T-helper 2 cell treated with Interferon-gamma antibody and Interleukin-4, amounts not matched to agents 5 μg/mL and 100 μg/mL, for 36 hours (primary cell): ENCODE measurements around the gene ZNF469.

Source experiments
- DNase-seq: peaks from one replicate; pipeline ENCODE4 v3.0.0; 2021; ENCODE audit warnings: low spot score
- H3K27ac Mint-ChIP-seq: one replicate; pipeline ENCODE4 v1.8.0; 2021; ENCODE audit warnings: mild to moderate bottlenecking, mixed read lengths
- H3K27me3 Mint-ChIP-seq: one replicate; pipeline ENCODE4 v1.8.0; 2021; ENCODE audit warnings: low read depth, mixed read lengths
- H3K36me3 Mint-ChIP-seq: one replicate; pipeline ENCODE4 v1.8.0; 2021; ENCODE audit warnings: low read depth, mixed read lengths
- H3K4me1 Mint-ChIP-seq: one replicate; pipeline ENCODE4 v1.8.0; 2021; ENCODE audit warnings: low read depth, mixed read lengths
- H3K4me3 Mint-ChIP-seq: one replicate; pipeline ENCODE4 v1.8.0; 2022; ENCODE audit warnings: mild to moderate bottlenecking, moderate library complexity, mixed read lengths
- H3K9me3 Mint-ChIP-seq: one replicate; pipeline ENCODE4 v1.8.0; 2021; ENCODE audit warnings: mixed read lengths

Gene ZNF469

GRCh38 chr16:88384222-88385111, 1.7 kb downstream of the ZNF469 start:
- no peak overlapping the region for H3K27ac Mint-ChIP-seq

DNA sequence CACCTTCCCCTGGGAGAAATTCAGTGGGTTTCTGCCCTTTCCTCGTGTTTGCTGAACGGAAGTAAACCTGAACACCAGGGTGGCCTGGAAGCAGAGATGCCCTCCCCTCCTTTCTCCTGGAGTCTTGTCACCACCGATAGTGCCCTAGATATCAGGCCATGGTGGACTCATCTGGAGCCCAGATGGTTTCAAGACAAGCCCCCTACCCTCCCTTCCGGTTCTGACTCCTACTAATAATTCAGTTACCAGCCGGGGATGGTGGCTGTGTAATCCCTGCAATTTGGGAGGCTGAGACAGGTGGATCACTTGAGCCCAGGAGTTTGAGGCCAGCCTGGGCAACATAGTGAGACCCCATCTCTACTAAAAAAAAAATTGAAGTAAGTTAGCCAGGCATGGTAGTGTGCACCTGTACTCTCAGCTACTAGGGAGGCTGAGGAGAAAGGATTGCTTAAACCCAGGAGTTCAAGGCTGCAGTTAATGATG, 2.4 kb downstream of the ZNF469 start:
- no peaks in the 10 kb centered on the region for H3K4me1 Mint-ChIP-seq
- no peak for DNase-seq
- H3K9me3 Mint-ChIP-seq: no peaks in the 10 kb centered on the region
- peaks cover 29% of the 10 kb centered on the region for H3K27me3 Mint-ChIP-seq
- no peak overlapping the region for H3K4me3 Mint-ChIP-seq
- no peak overlapping the region for H3K27ac Mint-ChIP-seq
- H3K36me3 Mint-ChIP-seq: no peaks in the 10 kb centered on the region

More at GRCh38 chr16:88384222-88385111, 1.7 kb downstream of the ZNF469 start:
- Mint-ChIP-seq H3K4me3 (no peak overlapping the region), H3K9me3 (no peaks in the 10 kb centered on the region), H3K27me3 (peaks cover 29% of the 10 kb centered on the region), H3K4me1 (no peaks in the 10 kb centered on the region), H3K36me3 (no peaks in the 10 kb centered on the region)
- no peak for DNase-seq

DNA sequence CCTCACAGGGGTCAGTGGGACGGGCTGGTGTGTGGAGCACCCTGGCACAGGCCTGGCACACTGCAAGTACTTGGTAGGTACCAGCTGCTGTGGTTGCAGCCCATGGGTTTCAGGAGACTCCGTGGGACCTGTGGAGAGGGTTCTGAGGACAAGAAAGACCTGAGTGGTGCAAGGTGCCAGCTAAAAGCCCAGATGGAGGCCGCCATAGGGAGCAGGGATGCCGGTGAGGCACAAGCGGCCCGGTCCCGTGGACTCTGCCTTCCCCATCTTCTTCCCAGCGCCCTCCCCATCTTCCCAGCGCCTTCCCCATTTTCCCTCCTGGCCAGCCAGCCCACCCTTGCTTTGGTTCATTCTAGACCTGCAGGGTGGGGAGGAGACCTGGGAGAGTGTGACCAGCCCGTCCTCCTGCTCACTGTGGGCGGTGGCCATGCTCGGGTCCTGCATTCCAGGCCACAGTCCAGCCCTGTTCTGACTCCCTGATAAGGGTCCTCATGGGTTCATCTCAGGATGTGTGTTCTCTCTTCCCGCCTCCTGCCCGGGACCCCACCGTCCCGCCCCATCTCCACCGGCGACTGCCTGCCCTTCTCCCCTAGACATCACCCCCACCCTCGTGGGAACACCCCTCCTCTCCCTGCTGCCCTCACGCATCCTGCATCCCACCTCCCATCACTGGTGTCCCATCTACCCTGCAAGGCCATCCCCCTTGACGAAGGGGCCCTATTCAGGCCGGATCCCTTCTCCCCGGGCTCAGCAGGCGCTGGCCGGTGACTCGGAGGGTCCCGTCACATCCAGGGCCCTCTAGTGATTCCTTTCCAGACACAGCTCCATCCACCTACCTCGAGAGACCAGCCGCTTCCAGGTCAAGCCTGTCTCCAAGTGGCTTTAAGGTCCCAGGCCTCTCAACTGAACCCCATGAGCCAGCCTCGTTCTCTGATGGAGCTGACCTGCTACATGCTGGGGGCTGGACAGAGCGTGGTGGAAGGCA, 3.4 kb downstream of the ZNF469 start:
- Mint-ChIP-seq H3K27ac (no peak overlapping the region), H3K36me3 (no peaks in the 10 kb centered on the region), H3K27me3 (peaks cover 29% of the 10 kb centered on the region), H3K4me3 (no peak overlapping the region), H3K9me3 (no peaks in the 10 kb centered on the region), H3K4me1 (no peaks in the 10 kb centered on the region)
- no peak for DNase-seq

DNA sequence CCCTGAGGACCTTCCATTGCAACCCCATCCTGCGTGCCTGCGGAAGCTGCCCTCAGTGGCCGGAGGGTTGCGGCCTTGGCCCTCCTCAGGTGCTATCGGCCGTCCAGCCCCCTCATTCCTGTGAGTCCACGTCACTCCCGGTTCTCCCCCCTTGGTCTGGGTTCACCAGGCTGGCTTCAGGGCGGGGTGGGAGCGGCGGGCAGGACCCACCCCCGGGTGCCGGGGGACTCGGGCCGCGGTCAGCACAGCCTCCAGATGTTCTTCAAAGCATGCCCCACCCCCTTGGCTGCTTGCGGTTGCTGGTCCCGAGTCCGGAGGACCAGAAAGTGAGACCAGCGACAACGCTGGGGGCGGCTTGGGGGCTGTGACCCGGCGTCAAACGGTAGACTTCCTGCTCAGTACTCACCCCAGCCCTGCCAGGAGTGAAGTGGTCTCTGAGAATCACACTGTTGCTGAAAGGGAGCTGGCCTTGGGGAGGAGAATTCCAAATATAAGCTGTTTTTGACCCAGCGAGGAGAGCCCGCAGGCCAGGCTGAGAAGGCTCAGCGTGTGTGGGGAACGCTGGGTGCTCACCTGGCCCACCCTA, 4.5 kb downstream of the ZNF469 start:
- no peak overlapping the region for H3K4me3 Mint-ChIP-seq
- peaks cover 26% of the 10 kb centered on the region for H3K27me3 Mint-ChIP-seq
- no peak overlapping the region for H3K27ac Mint-ChIP-seq
- no peaks in the 10 kb centered on the region for H3K4me1 Mint-ChIP-seq
- no peak for DNase-seq
- no peaks in the 10 kb centered on the region for H3K36me3 Mint-ChIP-seq
- no peaks in the 10 kb centered on the region for H3K9me3 Mint-ChIP-seq

GRCh38 chr16:88387941-88388627, 5.3 kb downstream of the ZNF469 start:
- Mint-ChIP-seq H3K4me3 (no peak overlapping the region), H3K36me3 (no peaks in the 10 kb centered on the region), H3K4me1 (no peaks in the 10 kb centered on the region), H3K27ac (no peak overlapping the region), H3K9me3 (no peaks in the 10 kb centered on the region), H3K27me3 (peaks cover 21% of the 10 kb centered on the region)
- DNase-seq: no peak

GRCh38 chr16:88389191-88389590, 6.4 kb downstream of the ZNF469 start:
- peaks cover 18% of the 10 kb centered on the region for H3K27me3 Mint-ChIP-seq
- H3K4me3 Mint-ChIP-seq: no peak overlapping the region
- H3K9me3 Mint-ChIP-seq: no peaks in the 10 kb centered on the region
- no peak for DNase-seq
- no peaks in the 10 kb centered on the region for H3K4me1 Mint-ChIP-seq
- H3K36me3 Mint-ChIP-seq: no peaks in the 10 kb centered on the region
- no peak overlapping the region for H3K27ac Mint-ChIP-seq

GRCh38 chr16:88389621-88390160, 6.9 kb downstream of the ZNF469 start:
- H3K4me3 Mint-ChIP-seq: no peak overlapping the region
- no peaks in the 10 kb centered on the region for H3K9me3 Mint-ChIP-seq
- peaks cover 13% of the 10 kb centered on the region for H3K27me3 Mint-ChIP-seq
- no peak for DNase-seq
- no peaks in the 10 kb centered on the region for H3K36me3 Mint-ChIP-seq
- H3K27ac Mint-ChIP-seq: no peak overlapping the region
- no peaks in the 10 kb centered on the region for H3K4me1 Mint-ChIP-seq

DNA sequence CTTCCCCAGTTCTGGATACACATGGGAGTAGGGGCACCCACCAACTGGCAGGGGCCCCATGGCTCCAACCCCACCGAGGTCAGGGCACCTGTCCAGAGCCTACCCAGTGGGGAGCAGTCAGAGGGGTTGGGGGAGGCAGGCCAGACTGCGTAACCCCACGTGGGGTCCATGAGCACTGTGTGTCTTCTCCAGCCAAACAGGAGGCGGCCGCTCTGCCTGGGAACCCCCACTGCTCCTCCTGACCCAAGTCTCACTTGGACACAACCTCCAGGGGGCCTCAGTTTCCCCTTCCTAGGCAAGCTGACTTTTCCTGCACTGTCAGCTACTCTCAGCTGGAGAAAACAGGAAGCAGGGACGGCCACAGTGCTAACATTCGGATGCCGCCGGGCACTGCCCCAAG, 7.5 kb downstream of the ZNF469 start:
- Mint-ChIP-seq H3K4me3 (no peak overlapping the region), H3K9me3 (no peaks in the 10 kb centered on the region), H3K27me3 (peaks cover 7% of the 10 kb centered on the region), H3K36me3 (no peaks in the 10 kb centered on the region), H3K4me1 (no peaks in the 10 kb centered on the region), H3K27ac (no peak overlapping the region)
- no peak for DNase-seq

DNA sequence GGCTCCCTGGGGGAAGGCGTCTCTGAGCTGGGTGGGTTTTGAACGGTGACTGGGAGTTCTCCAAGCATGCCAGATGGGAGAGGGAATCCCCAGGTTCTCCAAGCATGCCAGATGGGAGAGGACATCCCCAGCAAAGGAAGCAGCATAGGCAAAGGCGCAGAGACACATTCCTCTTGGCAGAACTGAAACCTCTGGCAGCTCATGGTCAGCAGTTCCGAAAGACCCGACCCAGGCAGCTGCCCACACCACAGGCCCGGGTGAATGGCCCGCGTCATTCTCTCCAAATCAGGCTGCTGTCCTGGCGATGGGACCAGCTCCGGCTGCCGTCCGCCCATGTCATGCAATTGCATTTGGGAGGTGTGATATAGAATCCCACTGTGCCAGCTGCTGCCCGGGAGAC, 8.0 kb downstream of the ZNF469 start:
- Mint-ChIP-seq H3K9me3 (no peaks in the 10 kb centered on the region), H3K27me3 (peaks cover 3% of the 10 kb centered on the region), H3K27ac (no peak overlapping the region), H3K4me1 (no peaks in the 10 kb centered on the region), H3K4me3 (no peak overlapping the region), H3K36me3 (no peaks in the 10 kb centered on the region)
- no peak for DNase-seq

GRCh38 chr16:88391144-88391850, 8.5 kb downstream of the ZNF469 start:
- no peak overlapping the region for H3K4me3 Mint-ChIP-seq
- no peaks in the 10 kb centered on the region for H3K36me3 Mint-ChIP-seq
- H3K27me3 Mint-ChIP-seq: peaks cover 2% of the 10 kb centered on the region
- no peak overlapping the region for H3K27ac Mint-ChIP-seq
- DNase-seq: no peak
- no peaks in the 10 kb centered on the region for H3K9me3 Mint-ChIP-seq
- H3K4me1 Mint-ChIP-seq: no peaks in the 10 kb centered on the region

- Mint-ChIP-seq H3K36me3 (no peaks in the 10 kb centered on the region), H3K4me3 (no peak overlapping the region), H3K4me1 (no peaks in the 10 kb centered on the region), H3K9me3 (no peaks in the 10 kb centered on the region), H3K27ac (no peak overlapping the region), H3K27me3 (no peaks in the 10 kb centered on the region)
- DNase-seq: no peak
Measured at GRCh38 chr16:88392111-88392510, 9.4 kb downstream of the ZNF469 start.

DNA sequence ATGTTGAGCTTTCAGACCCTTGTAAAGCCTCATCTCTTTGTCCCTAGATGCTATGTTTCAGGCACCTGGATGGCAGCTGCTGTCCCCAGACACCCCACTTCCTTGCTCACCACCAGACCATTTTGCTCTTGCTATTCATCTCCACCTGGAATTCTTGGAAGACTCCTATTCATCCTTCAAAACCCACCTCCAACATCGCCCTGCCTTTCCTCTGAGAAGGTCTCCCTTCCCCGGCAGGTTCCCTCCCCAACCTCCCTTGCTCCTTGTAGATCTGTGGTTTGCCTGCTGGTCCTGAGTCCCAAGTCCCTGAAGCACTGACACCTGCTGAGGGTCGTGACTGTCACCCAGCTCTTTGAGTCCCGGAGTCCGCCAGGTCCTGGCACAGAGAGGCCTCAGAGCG, 9.9 kb downstream of the ZNF469 start:
- H3K9me3 Mint-ChIP-seq: no peaks in the 10 kb centered on the region
- H3K4me3 Mint-ChIP-seq: no peak overlapping the region
- no peaks in the 10 kb centered on the region for H3K27me3 Mint-ChIP-seq
- H3K4me1 Mint-ChIP-seq: no peaks in the 10 kb centered on the region
- H3K27ac Mint-ChIP-seq: no peak overlapping the region
- DNase-seq: no peak
- H3K36me3 Mint-ChIP-seq: no peaks in the 10 kb centered on the region

DNA sequence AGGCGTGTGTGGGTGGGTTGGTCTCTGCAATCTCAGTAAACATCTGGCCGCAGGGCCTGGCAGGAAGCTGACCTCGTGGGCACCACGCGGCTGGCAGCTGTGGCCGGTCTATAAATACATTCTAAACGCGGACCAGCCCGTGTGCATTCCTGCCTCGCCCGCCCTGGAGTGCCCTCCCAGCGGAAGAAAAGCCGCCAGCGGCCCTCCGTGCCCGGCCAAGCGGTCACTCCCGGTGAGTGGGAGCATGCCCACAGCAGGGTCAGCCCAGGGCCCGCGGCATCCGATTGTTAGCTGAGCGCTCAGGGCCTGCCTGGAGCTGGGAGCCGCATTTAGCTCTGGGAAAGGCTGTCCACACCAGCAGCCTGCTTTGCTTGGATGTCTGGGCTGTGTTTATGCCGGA, 10.3 kb downstream of the ZNF469 start:
- Mint-ChIP-seq H3K4me1 (no peaks in the 10 kb centered on the region), H3K4me3 (no peak overlapping the region), H3K27ac (no peak overlapping the region), H3K27me3 (no peaks in the 10 kb centered on the region), H3K36me3 (no peaks in the 10 kb centered on the region), H3K9me3 (no peaks in the 10 kb centered on the region)
- no peak for DNase-seq
